ENCODE results near the gene CENPQ.

Gene CENPQ

DNA sequence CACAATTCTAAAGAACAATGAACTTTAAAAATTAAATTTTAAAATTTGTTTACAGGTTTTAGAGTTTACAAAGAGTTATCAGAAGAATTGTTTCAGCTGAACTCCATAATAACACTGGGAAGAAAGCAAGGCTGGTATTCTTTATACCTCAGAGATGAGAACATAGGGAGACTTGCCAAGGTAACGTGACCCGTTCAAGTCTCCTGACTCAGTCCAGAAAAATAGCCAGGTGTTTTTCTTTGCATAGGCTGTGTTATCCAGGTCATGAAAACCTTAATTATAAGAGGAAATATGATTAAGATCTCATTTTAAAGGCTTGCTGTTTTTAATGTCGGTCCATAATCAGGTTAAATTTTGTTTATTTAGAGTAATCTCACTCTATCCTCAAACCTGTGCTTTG is 78.8 kb downstream of the CENPQ start:
- Histone ChIP-seq H3K4me2 (ENCODE audit: low read length) (no peak overlapping the region), H2AFZ (no peak overlapping the region), H3K4me3 (ENCODE audit: low read depth, low read length) (no peak overlapping the region), H3K27ac (no peak overlapping the region), H3K79me2 (no peaks in the 10 kb centered on the region), H3K9ac (no peak overlapping the region), H3K4me1 (no peaks in the 10 kb centered on the region), H3K27me3 (ENCODE audit: control insufficient read depth, insufficient read depth, low read length) (no peaks in the 10 kb centered on the region), H3K9me3 (ENCODE audit: control insufficient read depth, low read length) (no peaks in the 10 kb centered on the region), H3K36me3 (ENCODE audit: control insufficient read depth, insufficient read depth, low read length) (no peaks in the 10 kb centered on the region)
- TF ChIP-seq, protein P1, sequence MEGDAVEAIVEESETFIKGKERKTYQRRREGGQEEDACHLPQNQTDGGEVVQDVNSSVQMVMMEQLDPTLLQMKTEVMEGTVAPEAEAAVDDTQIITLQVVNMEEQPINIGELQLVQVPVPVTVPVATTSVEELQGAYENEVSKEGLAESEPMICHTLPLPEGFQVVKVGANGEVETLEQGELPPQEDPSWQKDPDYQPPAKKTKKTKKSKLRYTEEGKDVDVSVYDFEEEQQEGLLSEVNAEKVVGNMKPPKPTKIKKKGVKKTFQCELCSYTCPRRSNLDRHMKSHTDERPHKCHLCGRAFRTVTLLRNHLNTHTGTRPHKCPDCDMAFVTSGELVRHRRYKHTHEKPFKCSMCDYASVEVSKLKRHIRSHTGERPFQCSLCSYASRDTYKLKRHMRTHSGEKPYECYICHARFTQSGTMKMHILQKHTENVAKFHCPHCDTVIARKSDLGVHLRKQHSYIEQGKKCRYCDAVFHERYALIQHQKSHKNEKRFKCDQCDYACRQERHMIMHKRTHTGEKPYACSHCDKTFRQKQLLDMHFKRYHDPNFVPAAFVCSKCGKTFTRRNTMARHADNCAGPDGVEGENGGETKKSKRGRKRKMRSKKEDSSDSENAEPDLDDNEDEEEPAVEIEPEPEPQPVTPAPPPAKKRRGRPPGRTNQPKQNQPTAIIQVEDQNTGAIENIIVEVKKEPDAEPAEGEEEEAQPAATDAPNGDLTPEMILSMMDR (IDR thresholded peaks at IDR 0.05) = no peak

Measured in parathyroid adenoma (tissue), 2 donors.